A673 (cell line): ENCODE measurements around the gene LAMTOR4. TPM values are rescaled to one million over a fixed set of nuclear protein-coding genes. Genes with fewer than 3 reads are reported as not detected.

ENCODE experiments used
- BruUV-seq: library from RNA; stranded (reverse); fragments of 400-500 nt; replicated peaks from 2 replicates; lab custom pipeline; 2021; lab: Mats Ljungman, UMichigan
- CTCF ChIA-PET: fragments of 300-600 bp; sonication (Branson Sonifier 250); formaldehyde crosslinking; loops from one replicate; lab custom pipeline; 2022; ENCODE audit warnings: antibody characterized with exemption; lab: Charles Lee
- POLR2A ChIA-PET: fragments of 300-600 bp; sonication (Branson Sonifier 250); formaldehyde crosslinking; loops from one replicate; lab custom pipeline; 2022; ENCODE audit warnings: antibody characterized with exemption; ENCODE audit not compliant: low non-redundant PET; lab: Charles Lee
- DNase-seq: peaks from one replicate; pipeline ENCODE4 v3.0.0-alpha.2; 2015; ENCODE audit warnings: low spot score
- H3K27ac ChIP-seq: fragments of 200-600 bp; sonication (generic); 2 replicates; pipeline ENCODE4 v1.5.1; 2016; ENCODE audit warnings: mixed run types, low read depth, mild to moderate bottlenecking, mixed read lengths, antibody characterized with exemption, low read length; ENCODE audit not compliant: poor library complexity, severe bottlenecking
- H3K27me3 ChIP-seq: fragments of 200-600 bp; sonication (generic); replicated peaks from 2 replicates; pipeline ENCODE4 v1.6.1; 2017; ENCODE audit warnings: mixed run types, low read depth, mild to moderate bottlenecking, mixed read lengths, antibody characterized with exemption, low read length; ENCODE audit not compliant: insufficient read depth, poor library complexity
- H3K36me3 ChIP-seq: fragments of 200-600 bp; sonication (generic); 2 replicates; pipeline ENCODE4 v1.6.1; 2016; ENCODE audit warnings: mixed run types, mild to moderate bottlenecking, mixed read lengths, antibody characterized with exemption, low read length; ENCODE audit not compliant: insufficient read depth, poor library complexity, severe bottlenecking
- H3K4me1 ChIP-seq: fragments of 200-600 bp; sonication (generic); 2 replicates; pipeline ENCODE4 v1.6.1; 2017; ENCODE audit warnings: mixed run types, mild to moderate bottlenecking, mixed read lengths, antibody characterized with exemption, low read length; ENCODE audit not compliant: insufficient read depth, poor library complexity, severe bottlenecking
- H3K4me3 ChIP-seq: fragments of 200-600 bp; sonication (generic); 2 replicates; pipeline ENCODE4 v1.5.1; 2016; ENCODE audit warnings: low read depth, mixed run types, mild to moderate bottlenecking, mixed read lengths, low read length; ENCODE audit not compliant: poor library complexity, severe bottlenecking
- H3K9me3 ChIP-seq: fragments of 200-600 bp; sonication (generic); 2 replicates; pipeline ENCODE4 v1.6.1; 2016; ENCODE audit warnings: mixed run types, low read depth, mild to moderate bottlenecking, mixed read lengths, antibody characterized with exemption, low read length; ENCODE audit not compliant: poor library complexity, severe bottlenecking
- EZH2 ChIP-seq: fragments of 200-600 bp; sonication (generic); IDR thresholded peaks from 2 replicates; pipeline ENCODE4 v1.6.1; 2017; ENCODE audit warnings: borderline replicate concordance, low read depth, mild to moderate bottlenecking, mixed read lengths, antibody characterized with exemption, low read length; ENCODE audit not compliant: poor library complexity, severe bottlenecking
- intact Hi-C: fragments of 100-400 bp; cut with micrococcal nuclease; formaldehyde crosslinking; loops from one replicate; pipeline ENCODE4 v1.10.0; 2022; ENCODE audit not compliant: unreplicated experiment
- total RNA-seq: library from RNA; stranded (reverse); gene quantifications from 2 replicates; pipeline ENCODE4 v1.2.3, GENCODE V29; 2021
- TF ChIP-seq, protein P1 (sequence below): fragments of 300-800, 200-600 bp; sonication (generic); conservative IDR thresholded peaks from 2 replicates; pipeline ENCODE4 v1.5.1; 2017; ENCODE audit warnings: low read depth, mild to moderate bottlenecking, antibody characterized with exemption, low read length, moderate library complexity, mixed read lengths

The LAMTOR4 gene
- total RNA-seq, 1 experiment from 2014 or later = 84.5 TPM

GRCh38 chr7:100115026-100115425 lies 33.7 kb upstream of the LAMTOR4 start:
- intact Hi-C loops = no loop called here
- H3K4me1 ChIP-seq = peaks cover under 1% of the 10 kb centered on the region
- no peaks in the 10 kb centered on the region for H3K27me3 ChIP-seq
- peaks cover 28% of the 10 kb centered on the region for H3K36me3 ChIP-seq
- H3K4me3 ChIP-seq = no peak overlapping the region
- no TSS peak for BruUV-seq
- POLR2A ChIA-PET = no interaction called here
- TF ChIP-seq, protein P1, sequence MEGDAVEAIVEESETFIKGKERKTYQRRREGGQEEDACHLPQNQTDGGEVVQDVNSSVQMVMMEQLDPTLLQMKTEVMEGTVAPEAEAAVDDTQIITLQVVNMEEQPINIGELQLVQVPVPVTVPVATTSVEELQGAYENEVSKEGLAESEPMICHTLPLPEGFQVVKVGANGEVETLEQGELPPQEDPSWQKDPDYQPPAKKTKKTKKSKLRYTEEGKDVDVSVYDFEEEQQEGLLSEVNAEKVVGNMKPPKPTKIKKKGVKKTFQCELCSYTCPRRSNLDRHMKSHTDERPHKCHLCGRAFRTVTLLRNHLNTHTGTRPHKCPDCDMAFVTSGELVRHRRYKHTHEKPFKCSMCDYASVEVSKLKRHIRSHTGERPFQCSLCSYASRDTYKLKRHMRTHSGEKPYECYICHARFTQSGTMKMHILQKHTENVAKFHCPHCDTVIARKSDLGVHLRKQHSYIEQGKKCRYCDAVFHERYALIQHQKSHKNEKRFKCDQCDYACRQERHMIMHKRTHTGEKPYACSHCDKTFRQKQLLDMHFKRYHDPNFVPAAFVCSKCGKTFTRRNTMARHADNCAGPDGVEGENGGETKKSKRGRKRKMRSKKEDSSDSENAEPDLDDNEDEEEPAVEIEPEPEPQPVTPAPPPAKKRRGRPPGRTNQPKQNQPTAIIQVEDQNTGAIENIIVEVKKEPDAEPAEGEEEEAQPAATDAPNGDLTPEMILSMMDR = no peak
- TF ChIP-seq EZH2 = no peak
- H3K27ac ChIP-seq = no peak overlapping the region
- no peak for DNase-seq
- H3K9me3 ChIP-seq = no peaks in the 10 kb centered on the region
- CTCF ChIA-PET = no interaction called here

- CTCF ChIA-PET = no interaction called here
- intact Hi-C loops = no loop called here
- peak overlapping the region; percentile 94 for H3K27ac ChIP-seq
- BruUV-seq = TSS peak; percentile 75
- H3K4me3 ChIP-seq = peak overlapping the region; percentile 63
- TF ChIP-seq, protein P1 = no peak
- H3K27me3 ChIP-seq = no peaks in the 10 kb centered on the region
- POLR2A ChIA-PET = no interaction called here
- H3K9me3 ChIP-seq = no peaks in the 10 kb centered on the region
- no peak for DNase-seq
- H3K4me1 ChIP-seq = peaks cover 9% of the 10 kb centered on the region
- H3K36me3 ChIP-seq = peaks cover 3% of the 10 kb centered on the region
Measured at GRCh38 chr7:100118388-100119071, 30.2 kb upstream of the LAMTOR4 start.

GRCh38 chr7:100119072-100119969 lies 29.4 kb upstream of the LAMTOR4 start, which contains the start of the genes CNPY4 and TAF6:
Gene CNPY4 (plus strand): TSS chr7:100119634. CDS start chr7:100119745, 111 bp downstream.
Gene TAF6 (minus strand): TSS chr7:100119358. CDS start chr7:100114209, 5,149 bp downstream.
- H3K4me3 ChIP-seq = peak within 1 kb of the TSS; percentile 63
- intact Hi-C loops = no loop called here
- POLR2A ChIA-PET = no interaction called here
- no peaks in the 10 kb centered on the region for H3K9me3 ChIP-seq
- peaks cover 2% of the 10 kb centered on the region for H3K36me3 ChIP-seq
- TF ChIP-seq EZH2 = no peak
- TF ChIP-seq, protein P1 = no peak
- peak; percentile 98 for DNase-seq
- BruUV-seq = TSS peak; percentile 72
- peaks cover 9% of the 10 kb centered on the region for H3K4me1 ChIP-seq
- H3K27ac ChIP-seq = peak within 1 kb of the TSS; percentile 94
- CTCF ChIA-PET = no interaction called here
- H3K27me3 ChIP-seq = no peaks in the 10 kb centered on the region
